Suprapubic skin (tissue), 4 donors: ENCODE data around the gene SMG1. TPM values are rescaled to one million over a fixed set of nuclear protein-coding genes. Genes with fewer than 3 reads are reported as not detected.
"Not testable (repeated sequence)": the region's sequence is repeated elsewhere in the genome, so short reads cannot be mapped to it uniquely, and the experiment has no call there.

Experiments
- DNase-seq, 2 donors: peaks; one replicate each; pipeline ENCODE4 v3.0.0-alpha.2; 2019; ENCODE audit warnings: low spot score in 2 of 2
- H3K27ac ChIP-seq: fragments of 200-600 bp; sonication (generic); one replicate; pipeline ENCODE4 v1.5.1; 2019
- H3K27me3 ChIP-seq: fragments of 200-600 bp; sonication (generic); one replicate; pipeline ENCODE4 v1.5.1; 2019
- H3K36me3 ChIP-seq: fragments of 200-600 bp; sonication (generic); one replicate; pipeline ENCODE4 v1.5.1; 2019
- H3K4me1 ChIP-seq: fragments of 200-600 bp; sonication (generic); one replicate; pipeline ENCODE4 v1.5.1; 2019
- H3K4me3 ChIP-seq: fragments of 200-600 bp; sonication (generic); one replicate; pipeline ENCODE4 v1.5.1; 2019; ENCODE audit warnings: mild to moderate bottlenecking
- H3K9me3 ChIP-seq: fragments of 200-600 bp; sonication (generic); one replicate; pipeline ENCODE4 v1.5.1; 2019
- EP300 ChIP-seq: sonication (generic); formaldehyde crosslinking; IDR thresholded peaks from one replicate; pipeline ENCODE4 v1.6.1; 2017; ENCODE audit warnings: antibody characterized with exemption
- POLR2A ChIP-seq, 2 donors: fragments of 450-650 bp; IDR thresholded peaks; one replicate each; pipeline ENCODE4 v1.6.1; 2017; ENCODE audit warnings: antibody characterized with exemption in 2 of 2, mild to moderate bottlenecking in 2 of 2, moderate library complexity in 2 of 2
- POLR2AphosphoS5 ChIP-seq, 3 donors: sonication (generic); formaldehyde crosslinking; IDR thresholded peaks; one replicate each; pipeline ENCODE4 v1.6.1; 2017; ENCODE audit warnings: antibody characterized with exemption in 3 of 3
- WGBS: methylation state at CpG from one replicate; pipeline ENCODE4 v1.1.5; 2018; 5-methylcytosine and 5-hydroxymethylcytosine counted together
- total RNA-seq, 4 donors: library from RNA; depleted of rRNA; stranded (reverse); fragments of >200 nt; gene quantifications; one replicate each; pipeline ENCODE4 v1.1.0, GENCODE V29; 2016
- TF ChIP-seq, protein P1 (sequence below), 2 donors: fragments of 200-600 bp in 1 of 2; fragments of 450-650 bp in 1 of 2; sonication (generic) in 1 of 2; IDR thresholded peaks; one replicate each; pipeline ENCODE4 v1.5.1; 2016 to 2019; ENCODE audit warnings: antibody characterized with exemption in 2 of 2, mild to moderate bottlenecking in 1 of 2, moderate library complexity in 1 of 2

Gene SMG1
- total RNA-seq, 4 donors from 2014 or later, result 132 to 446 (median 158) TPM

DNA sequence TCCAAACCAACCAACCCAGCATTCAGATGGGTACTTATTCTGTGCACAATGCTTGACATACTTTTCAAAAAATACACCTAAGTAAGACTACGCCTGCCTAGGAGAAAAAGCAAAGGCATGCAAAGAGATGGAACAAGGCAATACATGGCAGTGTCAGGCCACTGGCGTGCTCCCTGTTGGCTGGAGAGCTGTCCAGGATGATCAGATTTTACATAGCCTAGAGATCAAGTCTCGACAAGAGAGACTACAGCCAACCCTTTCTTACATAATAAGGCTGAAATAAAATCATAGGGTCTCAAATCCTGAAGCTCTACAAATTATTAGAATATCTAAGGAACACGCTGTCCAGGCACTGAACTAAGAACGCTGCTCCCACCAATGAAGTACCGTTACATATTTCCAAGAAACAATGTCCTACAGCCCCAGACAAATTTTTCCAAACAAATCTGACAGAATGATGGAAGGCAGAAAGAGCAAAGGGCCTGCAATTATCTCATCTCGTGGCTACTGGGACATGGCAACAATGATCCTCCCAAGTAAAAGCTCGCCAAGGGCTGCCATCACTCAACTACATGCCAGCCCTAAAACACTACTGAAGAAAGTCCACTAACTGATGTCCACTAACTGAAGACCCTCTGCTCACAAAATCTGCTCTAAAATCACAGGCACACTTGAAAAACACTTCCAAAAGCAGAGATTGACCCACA is 141.1 kb downstream of the SMG1 start:
- H3K9me3 ChIP-seq, result no peaks in the 10 kb centered on the region
- WGBS, result 79% methylated on average over 7 of the region's 8 CpGs
- TF ChIP-seq POLR2AphosphoS5 (IDR thresholded peaks at IDR 0.05) (no peak), EP300 (no peak), POLR2A (IDR thresholded peaks at IDR 0.05) (no peak)
- TF ChIP-seq, protein P1, sequence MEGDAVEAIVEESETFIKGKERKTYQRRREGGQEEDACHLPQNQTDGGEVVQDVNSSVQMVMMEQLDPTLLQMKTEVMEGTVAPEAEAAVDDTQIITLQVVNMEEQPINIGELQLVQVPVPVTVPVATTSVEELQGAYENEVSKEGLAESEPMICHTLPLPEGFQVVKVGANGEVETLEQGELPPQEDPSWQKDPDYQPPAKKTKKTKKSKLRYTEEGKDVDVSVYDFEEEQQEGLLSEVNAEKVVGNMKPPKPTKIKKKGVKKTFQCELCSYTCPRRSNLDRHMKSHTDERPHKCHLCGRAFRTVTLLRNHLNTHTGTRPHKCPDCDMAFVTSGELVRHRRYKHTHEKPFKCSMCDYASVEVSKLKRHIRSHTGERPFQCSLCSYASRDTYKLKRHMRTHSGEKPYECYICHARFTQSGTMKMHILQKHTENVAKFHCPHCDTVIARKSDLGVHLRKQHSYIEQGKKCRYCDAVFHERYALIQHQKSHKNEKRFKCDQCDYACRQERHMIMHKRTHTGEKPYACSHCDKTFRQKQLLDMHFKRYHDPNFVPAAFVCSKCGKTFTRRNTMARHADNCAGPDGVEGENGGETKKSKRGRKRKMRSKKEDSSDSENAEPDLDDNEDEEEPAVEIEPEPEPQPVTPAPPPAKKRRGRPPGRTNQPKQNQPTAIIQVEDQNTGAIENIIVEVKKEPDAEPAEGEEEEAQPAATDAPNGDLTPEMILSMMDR (IDR thresholded peaks at IDR 0.05), result no peak
- DNase-seq, result no peak
- peaks cover 59% of the 10 kb centered on the region for H3K36me3 ChIP-seq
- peaks cover 44% of the 10 kb centered on the region for H3K4me1 ChIP-seq
- H3K4me3 ChIP-seq, result no peak overlapping the region
- no peak overlapping the region for H3K27ac ChIP-seq
- H3K27me3 ChIP-seq, result no peaks in the 10 kb centered on the region

DNA sequence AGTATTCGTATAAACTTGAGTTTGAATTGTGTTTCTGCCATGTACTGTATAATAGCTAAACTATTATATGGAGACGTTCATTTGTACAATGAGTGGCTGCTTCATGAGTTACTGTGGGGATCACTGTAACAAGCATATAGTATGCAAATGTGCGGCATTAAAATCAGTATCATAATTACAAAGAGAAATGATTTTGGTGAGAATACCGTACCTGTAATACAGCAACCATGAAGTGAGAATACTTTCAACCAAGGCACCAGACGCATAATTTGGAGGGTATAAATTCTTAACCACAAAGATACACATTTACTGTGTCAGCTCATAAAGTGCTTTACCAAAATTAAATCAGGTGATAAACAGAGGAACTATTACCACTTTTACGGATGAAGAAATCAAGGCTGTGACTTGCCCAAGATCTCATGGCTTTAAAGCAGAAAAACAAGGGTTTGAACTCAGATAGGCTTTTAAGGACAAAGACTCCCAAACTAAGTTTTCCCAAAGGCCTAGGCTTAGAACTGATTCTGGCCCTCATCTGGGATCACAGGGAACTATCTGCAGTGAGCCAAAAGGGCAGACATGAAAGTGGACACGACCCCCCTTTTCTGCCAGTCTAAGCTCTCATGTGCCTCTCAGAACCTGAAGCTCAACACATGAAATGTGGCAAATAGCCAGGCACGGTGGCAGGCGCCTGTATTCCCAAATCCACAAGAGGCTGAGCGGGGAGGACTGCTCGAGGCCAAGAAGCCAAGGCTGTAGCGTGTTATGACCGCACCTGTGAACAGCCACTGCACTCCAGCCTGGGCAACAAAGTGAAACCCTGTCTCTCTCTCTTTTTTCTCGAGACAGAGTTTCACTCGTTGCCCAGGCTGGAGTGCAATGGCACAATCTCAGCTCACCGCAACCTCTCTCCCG is 142.5 kb downstream of the SMG1 start:
- Histone ChIP-seq H3K27ac (no peak overlapping the region), H3K9me3 (no peaks in the 10 kb centered on the region), H3K27me3 (no peaks in the 10 kb centered on the region), H3K4me1 (peaks cover 38% of the 10 kb centered on the region), H3K4me3 (no peak overlapping the region), H3K36me3 (peaks cover 59% of the 10 kb centered on the region)
- DNase-seq, result no peak
- 84% methylated on average over 17 of the region's 17 CpGs for WGBS
- TF ChIP-seq POLR2AphosphoS5 (IDR thresholded peaks at IDR 0.05) (no peak), POLR2A (IDR thresholded peaks at IDR 0.05) (no peak), EP300 (no peak)
- TF ChIP-seq, protein P1 (IDR thresholded peaks at IDR 0.05), result no peak

DNA sequence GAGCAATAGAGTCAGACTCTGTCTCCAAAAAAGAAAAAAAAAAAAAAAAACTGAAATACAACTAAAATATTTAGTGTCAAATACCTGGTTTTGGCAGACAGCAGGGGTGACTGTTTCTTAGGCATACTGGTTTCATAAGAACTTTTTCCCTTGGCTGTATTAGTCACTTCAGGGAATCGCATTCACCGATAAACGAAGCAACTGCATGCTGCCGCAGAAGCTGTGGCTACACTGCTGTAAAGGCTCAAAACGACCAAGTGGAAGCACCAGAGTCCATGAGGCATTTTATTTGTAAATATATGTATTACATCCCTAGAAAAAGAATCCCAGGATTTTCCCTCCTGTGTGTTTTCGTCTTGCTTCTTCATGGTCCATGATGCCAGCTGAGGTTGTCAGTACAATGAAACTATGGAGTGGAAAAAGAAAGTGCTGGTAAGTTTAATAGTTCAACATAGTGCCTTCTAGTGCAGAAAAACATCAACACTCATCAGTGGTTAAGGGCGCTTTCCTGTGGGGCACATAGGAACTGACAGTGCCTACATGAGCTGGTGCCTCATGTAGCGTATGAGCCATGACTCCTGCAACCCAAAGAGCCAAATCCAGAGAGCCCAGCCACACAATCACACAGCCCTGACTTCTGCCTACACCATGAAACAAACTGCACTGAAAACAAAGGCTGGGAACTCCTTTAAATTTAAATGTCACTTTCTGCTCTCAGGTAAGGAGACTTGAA is 143.3 kb downstream of the SMG1 start:
- Histone ChIP-seq H3K4me3 (no peak overlapping the region), H3K27me3 (no peaks in the 10 kb centered on the region), H3K4me1 (peaks cover 30% of the 10 kb centered on the region), H3K27ac (no peak overlapping the region), H3K9me3 (no peaks in the 10 kb centered on the region), H3K36me3 (peaks cover 54% of the 10 kb centered on the region)
- 85% methylated on average over 8 of the region's 8 CpGs for WGBS
- TF ChIP-seq EP300, result no peak
- no peak for TF ChIP-seq POLR2A (IDR thresholded peaks at IDR 0.05)
- TF ChIP-seq, protein P1 (IDR thresholded peaks at IDR 0.05), result no peak
- no peak for TF ChIP-seq POLR2AphosphoS5 (IDR thresholded peaks at IDR 0.05)
- DNase-seq, result no peak

DNA sequence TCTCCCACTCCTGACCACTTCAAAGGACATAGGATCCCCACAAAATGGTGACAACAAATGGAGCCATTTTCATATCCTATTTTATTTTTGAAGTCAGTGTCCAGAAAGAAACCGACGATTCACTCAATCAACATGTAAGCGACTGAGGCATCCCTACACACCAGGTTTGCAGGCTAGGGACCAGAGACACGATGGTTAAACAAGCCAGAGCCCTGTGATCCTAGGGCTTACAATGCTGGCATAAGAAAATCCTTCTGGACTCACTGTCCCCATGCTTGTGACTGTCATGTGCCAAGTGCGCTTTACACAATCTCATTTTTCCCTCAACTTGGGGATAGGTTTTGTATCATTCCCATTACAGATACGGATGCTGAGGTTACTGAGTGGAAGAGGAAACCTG is 145.0 kb downstream of the SMG1 start:
- Histone ChIP-seq H3K4me1 (peaks cover 14% of the 10 kb centered on the region), H3K36me3 (peaks cover 40% of the 10 kb centered on the region)
- H3K27ac ChIP-seq, H3K27me3 ChIP-seq, DNase-seq, H3K9me3 ChIP-seq, H3K4me3 ChIP-seq: not testable (repeated sequence)
- WGBS, result 85% methylated on average over 2 of the region's 6 CpGs

DNA sequence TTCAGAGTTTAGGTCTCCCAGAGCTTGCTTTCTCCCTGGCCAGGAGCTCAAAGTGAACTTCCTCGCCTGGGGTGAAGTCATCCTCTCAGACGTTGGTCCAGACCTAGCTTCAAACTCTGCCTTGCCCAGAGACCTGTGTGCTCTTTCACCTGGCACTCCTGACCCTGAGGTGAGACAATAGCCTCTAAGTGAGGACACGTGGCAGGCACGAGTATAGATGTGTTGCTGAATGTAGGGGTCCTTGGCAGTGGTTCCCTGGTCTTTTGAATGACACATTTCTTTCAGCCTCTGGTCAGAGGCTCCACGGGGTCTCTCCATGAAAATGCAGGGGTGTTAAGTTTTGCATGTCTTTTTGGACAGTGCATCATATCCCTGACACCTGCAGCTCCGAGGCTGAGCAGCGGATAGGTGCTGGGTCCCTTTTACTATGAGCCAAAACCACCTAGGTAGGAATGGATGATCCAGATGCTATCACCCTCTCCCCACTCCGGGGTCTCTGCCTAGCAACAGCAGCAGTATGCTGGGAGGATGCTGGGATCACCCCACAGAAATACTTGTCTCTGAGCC is 145.7 kb downstream of the SMG1 start:
- DNase-seq, result not testable (repeated sequence)

DNA sequence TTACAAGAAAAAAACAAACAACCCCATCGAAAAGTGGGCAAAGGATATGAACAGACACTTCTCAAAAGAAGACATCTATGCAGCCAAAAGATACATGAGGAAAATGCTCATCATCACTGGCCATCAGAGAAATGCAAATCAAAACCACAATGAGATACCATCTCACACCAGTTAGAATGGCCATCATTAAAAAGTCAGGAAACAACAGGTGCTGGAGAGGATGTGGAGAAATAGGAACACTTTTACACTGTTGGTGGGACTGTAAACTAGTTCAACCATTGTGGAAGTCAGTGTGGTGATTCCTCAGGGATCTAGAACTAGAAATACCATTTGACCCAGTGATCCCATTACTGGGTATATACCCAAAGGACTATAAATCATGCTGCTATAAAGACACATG is 148.5 kb downstream of the SMG1 start:
- H3K4me3 ChIP-seq, H3K36me3 ChIP-seq, DNase-seq, H3K9me3 ChIP-seq, H3K4me1 ChIP-seq, H3K27me3 ChIP-seq, H3K27ac ChIP-seq: not testable (repeated sequence)
- 100% methylated on average over 1 of the region's 1 CpG for WGBS

More for the DNA sequence above, 145.7 kb downstream of the SMG1 start:
- not testable (repeated sequence) for H3K4me3 ChIP-seq, H3K9me3 ChIP-seq, H3K27ac ChIP-seq, H3K4me1 ChIP-seq, H3K27me3 ChIP-seq
- 60% methylated on average over 4 of the region's 8 CpGs for WGBS
- H3K36me3 ChIP-seq, result peaks cover 33% of the 10 kb centered on the region

DNA sequence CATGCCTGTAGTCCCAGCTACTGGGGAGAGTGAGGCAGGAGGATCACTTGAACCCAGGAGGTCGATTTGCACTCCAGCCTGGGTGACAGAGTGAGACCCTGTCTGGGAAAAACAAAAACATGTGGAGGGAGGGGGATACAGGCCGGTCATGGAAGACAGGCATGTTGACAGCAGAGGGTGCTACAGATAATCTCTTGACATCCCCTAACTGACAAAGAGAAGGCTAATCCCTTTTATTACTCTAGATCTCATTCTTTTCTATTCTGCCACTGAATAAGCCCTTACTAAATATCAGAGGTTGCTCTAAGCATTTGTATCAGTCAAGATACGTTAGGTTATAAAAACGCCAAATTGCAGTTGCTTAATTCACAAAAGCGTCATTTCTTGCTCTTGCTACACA is 149.9 kb downstream of the SMG1 start:
- 73% methylated on average over 5 of the region's 5 CpGs for WGBS
- H3K27ac ChIP-seq, H3K27me3 ChIP-seq, H3K9me3 ChIP-seq, H3K36me3 ChIP-seq, H3K4me1 ChIP-seq, H3K4me3 ChIP-seq, DNase-seq: not testable (repeated sequence)

DNA sequence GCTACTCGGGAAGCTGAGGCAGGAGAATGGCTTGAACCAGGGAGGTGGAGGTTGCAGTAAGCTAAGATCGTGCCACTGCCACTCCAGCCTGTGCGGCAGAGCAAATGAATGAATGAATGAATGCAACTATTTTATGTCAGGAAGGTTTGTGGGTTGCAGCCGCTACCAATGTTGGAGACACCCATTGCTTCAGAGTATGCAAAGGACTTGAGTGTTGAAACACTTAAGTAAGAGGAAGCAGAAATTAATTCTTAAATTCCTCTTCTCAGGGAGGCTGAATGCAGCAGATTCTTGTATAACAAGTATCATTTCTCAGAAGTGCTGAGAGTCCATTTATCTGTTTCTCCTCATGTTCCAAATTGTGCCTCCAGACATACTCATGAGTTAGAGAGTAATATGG is 151.6 kb downstream of the SMG1 start:
- 94% methylated on average over 4 of the region's 4 CpGs for WGBS
- not testable (repeated sequence) for H3K27ac ChIP-seq, H3K27me3 ChIP-seq, H3K4me1 ChIP-seq, DNase-seq, H3K9me3 ChIP-seq, H3K36me3 ChIP-seq, H3K4me3 ChIP-seq

DNA sequence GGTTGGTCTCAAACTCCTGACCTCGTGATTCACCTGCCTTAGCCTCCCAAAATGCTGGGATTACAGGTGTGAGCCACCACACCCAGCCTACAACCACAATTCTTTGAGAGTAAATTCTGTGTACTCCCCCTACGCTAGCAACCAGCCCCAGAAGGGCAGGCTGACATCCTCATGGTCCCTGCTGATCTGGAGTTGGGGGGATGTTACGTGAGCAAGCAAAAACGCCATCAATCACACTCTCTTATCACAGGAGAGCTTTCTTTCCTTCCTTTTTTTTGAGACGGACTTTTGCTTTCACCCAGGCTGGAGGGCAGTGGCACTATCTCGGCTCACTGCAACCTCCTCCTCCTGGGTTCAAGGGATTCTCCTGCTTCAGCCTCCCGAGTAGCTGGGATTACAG is 154.0 kb downstream of the SMG1 start:
- H3K9me3 ChIP-seq, H3K4me1 ChIP-seq, H3K4me3 ChIP-seq, DNase-seq, H3K36me3 ChIP-seq, H3K27ac ChIP-seq, H3K27me3 ChIP-seq: not testable (repeated sequence)
- 81% methylated on average over 7 of the region's 7 CpGs for WGBS
